HG02588 (cell line): ENCODE data around the gene EXD3.
"Not testable (repeated sequence)": the region's sequence is repeated elsewhere in the genome, so short reads cannot be mapped to it uniquely, and the experiment has no call there.

Experiments
- ATAC-seq: cut with Tn5 transposase; IDR thresholded peaks from one replicate; pipeline ENCODE4 v1.9.1; 2021; ENCODE audit warnings: mild to moderate bottlenecking, moderate library complexity; ENCODE audit not compliant: unreplicated experiment

EXD3 gene, protein sequence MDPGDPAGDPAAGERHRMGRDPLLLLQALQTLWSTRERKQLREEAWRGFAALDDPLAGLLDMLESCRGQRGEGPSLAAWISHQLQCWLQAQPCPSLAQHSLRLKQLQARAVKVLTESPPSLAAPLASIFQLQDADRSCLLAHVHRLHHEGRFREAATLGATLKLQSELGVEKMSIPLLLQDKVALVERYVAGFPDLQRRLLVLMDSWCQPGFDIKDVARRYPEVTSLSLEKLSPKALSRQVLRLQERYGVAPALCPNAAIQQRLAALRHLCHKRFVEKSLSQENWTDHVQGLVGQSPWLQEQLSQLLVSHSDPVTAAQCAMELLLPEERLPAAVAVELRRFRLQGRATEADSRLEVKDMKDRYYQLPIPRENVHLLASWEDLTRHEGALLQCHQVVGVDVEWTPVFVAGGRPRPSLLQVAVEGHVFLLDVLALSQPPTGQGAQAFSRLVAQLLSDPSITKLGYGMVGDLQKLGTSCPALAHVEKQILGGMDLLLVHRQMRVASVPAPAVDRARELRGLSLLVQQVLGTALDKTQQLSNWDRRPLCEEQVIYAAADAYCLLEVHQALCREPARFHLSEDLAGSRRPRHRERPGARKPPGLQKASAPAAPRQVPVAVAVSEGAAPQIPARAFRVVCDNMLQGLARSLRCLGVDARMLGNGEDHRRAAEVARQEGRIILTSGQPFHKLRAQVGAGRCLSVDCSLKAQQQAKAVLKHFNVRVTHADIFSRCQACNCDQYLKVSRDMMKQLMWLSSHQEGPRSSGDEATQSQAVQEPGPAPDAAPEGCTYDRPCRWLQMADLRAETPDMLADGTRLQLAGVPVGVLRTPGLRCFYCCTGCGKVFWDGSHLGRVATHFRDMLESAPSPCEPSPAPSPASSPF

DNA sequence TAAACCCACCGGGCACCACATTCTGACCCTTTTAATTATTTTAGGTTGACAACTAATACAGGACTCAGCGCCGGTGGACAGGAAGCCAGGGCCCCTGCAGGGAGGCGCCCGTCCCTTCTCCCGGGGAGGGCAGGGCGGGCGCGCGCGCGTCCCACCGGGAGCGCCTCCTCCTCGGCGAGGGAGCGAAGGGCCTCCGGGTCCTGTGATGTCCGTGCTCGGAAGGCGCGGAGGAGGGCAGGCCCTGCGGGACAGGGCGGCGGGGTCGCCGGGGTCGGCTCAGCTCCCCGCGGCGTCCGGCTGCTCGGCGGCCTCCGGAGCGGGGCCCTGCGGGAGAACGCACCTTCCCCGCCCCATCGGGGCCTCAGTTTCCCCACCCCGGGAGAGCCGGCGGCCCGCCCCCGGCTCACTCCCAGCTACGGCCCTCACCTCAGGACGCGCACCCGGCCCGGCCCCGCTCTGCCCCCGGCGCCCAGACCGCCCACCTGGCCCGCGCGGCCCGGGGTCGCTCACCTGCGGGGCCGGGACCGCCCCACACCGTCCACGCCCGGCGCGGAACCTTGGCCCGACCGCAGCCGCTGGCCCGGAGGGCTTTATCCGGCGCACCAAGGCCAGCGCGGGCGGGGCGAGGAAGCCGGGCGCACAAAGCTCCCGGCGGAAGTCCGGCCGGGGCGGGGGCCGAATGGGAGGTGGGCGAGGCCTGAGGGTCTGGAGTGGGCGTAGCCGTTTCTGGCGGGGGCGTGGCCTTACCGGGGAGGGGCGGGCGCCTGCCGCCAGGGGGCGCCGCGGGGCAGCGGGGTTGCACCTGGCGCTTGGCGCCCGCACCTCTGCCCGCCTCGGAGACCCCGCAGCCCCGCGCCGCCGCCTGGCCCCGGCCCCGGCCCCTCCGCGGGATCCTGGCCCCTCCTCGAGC is at the start of gene EXD3, which contains the start of gene NOXA1:
TSS of gene EXD3 (minus strand) at position 559 of the 910 bp plus-strand sequence. CDS start 27,805 bp downstream, outside the sequence.
TSS of gene NOXA1 (plus strand) at position 790 of the 910 bp plus-strand sequence. CDS start 137 bp downstream, outside the sequence.
- peak; percentile 84 for ATAC-seq

DNA sequence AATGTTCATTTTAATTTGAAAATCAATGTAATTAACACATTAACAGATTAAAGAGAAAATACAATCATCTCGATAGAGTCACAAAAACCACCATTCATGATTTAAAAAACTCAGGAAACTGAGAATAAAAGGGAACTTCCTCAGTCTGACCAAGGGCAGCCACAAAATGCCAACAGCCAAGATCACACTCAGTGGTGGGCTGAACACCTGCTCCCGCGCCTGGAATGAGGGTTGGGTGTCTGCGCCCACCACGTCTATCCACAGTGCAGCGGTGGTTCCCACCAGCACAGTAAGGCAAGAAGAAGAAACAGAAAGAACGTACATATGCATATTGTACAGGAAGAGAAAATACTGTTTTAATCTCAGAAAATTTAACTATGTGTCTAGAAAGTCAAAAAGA is 47.8 kb upstream of the EXD3 start:
- ATAC-seq = no peak

DNA sequence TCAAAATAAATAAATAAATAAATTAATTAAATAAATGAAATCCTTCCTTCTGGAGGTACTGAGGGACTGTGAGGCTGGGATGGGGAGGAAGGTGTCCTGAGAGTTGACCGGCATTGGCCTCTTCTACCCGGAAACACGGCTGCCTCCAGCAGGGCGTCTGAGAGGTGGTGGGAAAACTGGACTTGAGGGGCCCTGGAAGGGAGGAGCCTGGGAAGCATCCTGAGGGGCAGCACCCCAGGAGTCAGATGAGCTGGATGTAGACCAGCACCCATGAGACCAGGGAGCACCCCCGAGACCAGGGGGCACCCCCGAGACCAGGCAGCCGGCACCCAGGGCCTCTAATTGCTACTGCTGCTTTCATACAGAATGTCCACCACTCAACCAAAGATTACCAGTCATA is 44.9 kb upstream of the EXD3 start:
- ATAC-seq = no peak

DNA sequence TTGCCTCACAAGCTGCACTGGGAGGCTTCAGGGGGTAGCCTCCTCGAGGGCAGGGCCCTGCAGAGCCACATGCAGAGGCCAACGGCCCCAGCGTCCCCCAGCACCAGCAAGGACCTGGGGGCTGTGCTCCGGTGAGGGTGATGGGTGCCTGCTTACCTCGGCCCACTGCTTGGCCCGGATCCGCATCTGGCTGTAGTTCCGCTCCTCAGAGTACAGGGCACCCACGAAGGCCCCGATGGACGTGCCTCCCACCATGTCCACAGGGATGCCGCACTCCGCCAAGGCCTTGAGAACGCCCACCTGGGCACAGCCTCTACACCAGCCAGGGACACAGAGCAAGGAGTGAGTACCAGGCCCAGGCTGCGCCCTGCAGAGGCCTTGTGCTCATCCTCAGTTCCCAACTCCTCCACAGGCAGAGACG is 44.2 kb upstream of the EXD3 start:
- ATAC-seq = no peak

DNA sequence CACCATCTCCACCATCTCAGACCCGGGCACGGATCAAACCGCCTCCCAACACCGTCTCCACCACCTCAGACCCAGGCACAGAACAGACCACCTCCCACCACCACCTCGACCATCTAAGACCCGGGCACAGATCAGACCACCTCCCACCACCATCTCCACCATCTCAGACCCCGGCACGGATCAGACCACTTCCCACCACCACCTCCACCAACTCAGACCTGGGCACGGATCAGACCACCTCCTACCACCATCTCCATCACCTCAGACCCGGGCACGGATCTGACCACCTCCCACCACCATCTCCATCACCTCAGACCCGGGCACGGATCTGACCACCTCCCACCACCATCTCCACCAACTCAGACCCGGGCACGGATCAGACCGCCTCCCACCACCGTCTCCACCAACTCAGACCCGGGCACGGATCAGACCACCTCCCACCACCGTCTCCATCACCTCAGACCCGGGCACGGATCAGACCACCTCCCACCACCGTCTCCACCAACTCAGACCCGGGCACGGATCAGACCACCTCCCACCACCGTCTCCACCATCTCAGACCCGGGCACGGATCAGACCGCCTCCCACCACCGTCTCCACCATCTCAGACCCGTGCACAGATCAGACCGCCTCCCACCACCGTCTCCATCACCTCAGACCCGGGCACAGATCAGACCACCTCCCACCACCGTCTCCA is 43.6 kb upstream of the EXD3 start:
- not testable (repeated sequence) for ATAC-seq

DNA sequence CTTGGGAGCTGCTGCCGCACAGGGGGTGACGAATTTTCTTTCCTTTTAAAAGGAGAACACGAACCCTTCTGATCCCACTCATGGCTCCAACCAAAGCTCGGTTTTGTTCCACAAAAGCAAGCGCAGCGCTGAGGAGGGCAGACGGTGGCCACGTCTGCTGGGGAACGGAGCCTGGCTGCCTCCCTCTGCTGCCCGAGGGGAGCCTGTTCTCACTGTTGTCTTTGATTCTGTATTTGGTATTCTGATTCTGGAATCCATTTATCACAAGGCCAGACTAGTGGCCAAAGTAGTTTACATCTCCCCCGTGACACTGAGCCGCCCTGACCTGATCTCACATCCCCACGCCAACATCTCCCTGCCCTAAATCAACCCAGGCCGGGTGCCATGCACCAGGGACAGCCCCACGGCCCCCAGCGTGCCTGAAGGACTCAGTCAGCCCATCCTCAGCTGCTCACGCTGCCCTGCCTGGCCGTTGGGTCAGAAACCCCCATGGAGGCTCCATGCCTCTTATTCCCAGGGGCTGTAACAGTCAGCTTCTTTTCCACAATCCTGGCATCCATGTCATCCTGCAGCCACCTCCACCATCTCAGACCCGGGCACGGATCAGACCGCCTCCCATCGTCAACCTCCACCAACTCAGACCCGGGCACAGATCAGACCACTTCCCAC is 42.9 kb upstream of the EXD3 start:
- no peak for ATAC-seq

DNA sequence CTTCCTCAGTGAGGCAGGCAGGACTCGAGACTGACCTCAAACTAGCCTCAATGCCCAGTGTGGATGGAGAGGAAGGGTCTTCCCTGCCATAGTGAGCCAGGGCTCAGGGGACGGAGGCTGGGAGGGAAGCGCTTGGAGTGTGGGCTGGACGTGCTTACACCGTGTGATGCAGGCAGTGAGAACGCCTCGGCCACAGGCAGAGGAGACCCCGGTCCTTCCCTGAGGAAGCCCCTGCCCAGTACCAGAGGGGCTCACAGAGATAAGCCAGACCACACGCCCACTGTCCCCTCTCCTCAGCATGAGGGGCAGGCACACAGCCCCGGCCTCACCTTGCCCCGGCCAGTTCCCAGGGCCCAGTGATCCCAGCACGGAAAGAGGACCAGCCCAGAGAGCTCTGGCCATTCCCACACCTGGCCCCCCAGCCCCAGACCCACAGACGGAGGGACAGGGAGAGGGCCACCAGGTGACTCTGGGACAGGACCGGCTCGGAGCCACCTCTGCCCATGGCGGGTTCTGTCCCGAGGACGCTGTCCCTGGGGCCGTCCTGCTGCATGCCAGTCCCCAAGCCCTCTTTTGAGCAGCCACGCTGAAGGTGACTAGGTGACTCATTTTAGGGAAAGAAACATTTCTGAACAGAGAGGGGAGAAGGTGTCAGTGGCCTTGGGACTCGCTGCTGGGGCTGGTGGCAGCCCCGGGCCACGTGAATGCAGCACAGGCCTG is 42.2 kb upstream of the EXD3 start:
- ATAC-seq = no peak

DNA sequence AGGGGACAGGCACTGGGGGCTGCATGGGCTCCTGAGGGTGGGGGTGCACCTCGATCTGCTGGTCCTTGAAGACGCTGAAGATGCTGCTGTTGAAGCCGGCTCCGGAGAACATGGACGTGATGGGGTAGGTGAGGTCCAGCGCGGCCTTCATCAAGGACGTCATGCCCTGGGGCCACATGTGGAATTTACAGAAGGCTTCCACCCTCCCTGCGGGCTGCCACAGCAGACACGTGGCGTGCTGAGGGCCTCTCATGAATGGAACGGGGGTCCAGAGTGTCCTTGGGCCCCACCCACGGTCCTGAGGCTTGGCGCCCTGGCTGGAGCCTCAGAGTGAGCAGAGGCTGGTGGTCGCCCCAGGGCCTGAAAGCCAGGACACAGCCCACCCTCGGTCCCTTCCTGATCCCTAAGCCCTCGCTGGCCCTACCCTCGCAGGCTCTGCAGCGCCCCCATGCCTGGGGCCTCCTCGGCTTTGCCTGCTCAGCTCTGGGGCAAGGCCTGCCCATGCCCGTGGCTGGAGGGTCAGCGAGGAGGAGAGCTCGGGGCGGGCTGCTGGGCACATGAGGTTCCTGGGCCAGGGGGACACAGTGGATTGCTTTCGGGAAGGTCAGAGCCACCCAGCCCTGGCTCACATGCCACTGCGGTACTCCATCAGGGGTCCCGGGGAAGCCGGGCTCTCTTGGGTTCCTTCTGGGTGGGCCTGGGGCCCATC is 41.5 kb upstream of the EXD3 start:
- no peak for ATAC-seq

DNA sequence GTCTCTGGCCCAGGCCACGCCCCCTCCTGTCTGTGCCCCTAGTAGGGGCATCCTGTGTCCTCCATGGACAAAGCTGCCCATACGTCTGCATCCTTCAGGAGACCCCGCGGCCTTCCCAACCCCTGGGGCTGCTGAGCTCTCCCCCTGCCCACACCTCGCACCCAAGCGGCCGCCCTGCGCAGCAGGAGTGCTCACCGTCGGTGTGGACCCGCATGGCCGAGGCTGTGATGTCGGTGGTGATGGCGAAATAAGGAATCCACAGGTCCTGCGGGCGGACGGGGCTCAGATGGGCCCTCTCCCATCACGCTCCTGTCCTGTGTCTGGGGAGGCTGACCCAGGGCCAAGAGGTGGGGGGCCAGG is 40.9 kb upstream of the EXD3 start:
- ATAC-seq = no peak

DNA sequence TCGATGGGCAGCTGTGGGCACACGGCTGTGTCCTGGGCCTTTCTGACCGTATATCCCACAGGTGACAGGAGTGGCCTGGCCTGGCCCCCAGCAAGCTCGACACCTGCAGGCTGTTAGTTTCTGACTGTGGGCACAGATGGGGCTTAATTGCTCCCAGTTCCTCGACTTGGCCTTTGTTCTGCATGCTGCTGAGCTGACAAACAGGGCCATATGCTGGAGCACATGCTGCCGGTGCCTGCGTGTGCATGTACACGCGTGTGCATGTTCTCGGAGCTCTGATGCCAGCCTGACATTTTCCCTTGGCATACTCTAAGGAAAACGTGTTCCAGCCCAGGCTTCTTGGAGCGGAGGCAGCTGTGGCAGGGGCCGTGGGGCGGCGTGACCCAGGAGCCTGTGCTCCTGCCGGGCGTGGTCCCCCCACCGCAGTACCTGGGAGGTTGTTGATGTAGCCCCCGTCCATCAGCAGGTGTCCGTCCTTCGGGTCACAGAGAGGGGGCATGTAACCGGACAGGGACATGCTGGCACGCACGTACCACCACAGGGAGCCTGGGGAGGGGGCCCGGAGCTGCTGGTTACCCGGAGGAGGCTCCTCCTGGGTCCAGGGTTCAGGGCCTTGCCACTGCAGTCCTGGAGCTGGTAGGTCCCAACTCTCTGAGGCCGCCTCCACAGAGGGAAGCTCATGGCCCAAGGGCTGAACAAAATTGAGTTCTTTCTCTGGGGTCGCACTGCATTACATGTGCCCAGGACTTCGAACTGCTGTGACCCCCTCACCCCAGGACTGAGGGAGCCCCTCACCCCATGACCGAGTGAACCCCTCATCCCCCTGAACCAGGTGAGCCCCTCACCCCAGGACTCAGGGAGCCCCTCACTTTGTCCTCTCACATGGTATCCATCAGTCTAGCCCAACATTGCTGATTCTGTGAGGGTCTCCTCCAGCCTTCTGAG is 40.3 kb upstream of the EXD3 start:
- ATAC-seq = no peak

DNA sequence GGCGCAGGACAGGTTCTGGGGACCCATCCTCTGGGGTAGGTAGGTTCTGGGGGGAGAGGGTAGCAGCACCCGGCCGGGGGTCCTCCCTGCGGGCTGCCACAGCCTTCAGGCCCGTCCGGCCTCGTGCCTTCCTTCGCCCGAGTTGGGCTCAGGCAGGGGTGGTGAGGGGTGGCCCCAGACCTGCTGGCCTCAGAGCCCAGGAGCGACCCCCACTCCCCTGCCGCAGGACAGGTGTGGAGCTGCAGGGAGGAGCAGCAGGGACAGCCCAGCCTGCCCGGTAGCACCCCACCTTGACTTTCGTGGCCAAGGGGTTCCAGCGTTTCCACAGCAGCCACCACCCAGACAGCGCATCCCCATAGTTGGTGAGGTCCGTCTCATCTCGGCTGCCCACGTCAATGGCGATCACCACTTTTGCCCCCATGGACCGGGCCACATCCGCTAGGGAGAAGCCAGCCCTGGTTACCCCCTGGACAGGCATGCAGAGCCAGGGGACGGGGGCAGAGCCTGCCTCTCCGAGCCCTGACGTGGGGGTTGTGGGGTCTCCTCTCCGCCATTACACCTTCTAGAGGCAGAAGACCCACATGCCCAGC is 39.5 kb upstream of the EXD3 start:
- ATAC-seq = no peak

DNA sequence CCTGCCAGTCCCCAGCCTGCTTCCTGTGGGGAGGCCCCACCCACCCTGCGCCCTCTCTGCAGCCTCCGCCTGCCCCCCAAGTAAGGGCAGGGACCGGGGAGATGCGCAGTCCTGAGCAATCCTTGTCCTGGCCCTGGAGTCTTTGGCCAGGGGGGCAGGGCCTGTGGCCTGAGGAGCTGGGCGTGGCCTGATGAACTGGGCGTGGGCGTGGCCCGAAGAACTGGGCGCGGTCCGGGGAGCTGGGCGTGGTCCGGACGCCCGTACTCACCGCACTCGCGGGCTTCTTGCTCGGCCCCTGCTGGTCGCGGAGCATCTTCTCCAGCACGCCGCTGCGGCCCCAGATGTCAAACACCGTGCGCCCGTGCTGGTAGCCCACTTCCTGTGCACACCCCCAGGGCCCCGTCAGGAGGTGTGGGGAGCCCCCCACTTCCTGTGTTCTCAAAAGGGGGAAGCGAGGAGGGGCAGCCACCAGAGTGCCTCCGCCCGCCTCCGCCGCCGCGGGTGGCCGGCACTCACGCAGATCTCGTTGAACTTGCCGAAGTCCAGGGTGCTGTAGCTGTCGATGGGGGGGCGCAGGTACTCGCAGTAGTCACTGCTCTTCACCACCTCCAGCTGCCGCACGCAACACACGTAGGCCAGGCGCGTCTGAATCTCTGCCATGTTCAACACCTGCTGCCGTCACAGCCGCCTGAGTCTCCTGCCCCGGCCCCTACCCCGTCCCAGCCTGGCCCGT is 38.9 kb upstream of the EXD3 start:
- peak; percentile 44 for ATAC-seq

DNA sequence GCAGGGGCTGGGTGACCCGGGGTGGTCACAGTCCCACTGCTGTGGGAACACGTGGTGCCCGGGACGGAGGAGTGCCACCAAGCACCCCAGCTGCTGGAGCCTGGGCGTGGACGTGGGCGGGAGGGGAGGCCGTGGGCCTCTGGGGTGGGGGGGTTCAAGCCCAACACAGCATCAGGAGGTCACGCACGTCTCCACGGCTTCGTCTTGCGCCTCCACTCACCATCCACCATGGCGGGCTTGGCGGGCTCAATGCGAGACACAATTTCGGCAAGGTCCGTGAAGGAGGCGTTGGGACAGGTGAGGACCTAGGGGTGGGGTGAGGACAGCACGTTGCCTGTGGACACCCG is 38.3 kb upstream of the EXD3 start:
- no peak for ATAC-seq

DNA sequence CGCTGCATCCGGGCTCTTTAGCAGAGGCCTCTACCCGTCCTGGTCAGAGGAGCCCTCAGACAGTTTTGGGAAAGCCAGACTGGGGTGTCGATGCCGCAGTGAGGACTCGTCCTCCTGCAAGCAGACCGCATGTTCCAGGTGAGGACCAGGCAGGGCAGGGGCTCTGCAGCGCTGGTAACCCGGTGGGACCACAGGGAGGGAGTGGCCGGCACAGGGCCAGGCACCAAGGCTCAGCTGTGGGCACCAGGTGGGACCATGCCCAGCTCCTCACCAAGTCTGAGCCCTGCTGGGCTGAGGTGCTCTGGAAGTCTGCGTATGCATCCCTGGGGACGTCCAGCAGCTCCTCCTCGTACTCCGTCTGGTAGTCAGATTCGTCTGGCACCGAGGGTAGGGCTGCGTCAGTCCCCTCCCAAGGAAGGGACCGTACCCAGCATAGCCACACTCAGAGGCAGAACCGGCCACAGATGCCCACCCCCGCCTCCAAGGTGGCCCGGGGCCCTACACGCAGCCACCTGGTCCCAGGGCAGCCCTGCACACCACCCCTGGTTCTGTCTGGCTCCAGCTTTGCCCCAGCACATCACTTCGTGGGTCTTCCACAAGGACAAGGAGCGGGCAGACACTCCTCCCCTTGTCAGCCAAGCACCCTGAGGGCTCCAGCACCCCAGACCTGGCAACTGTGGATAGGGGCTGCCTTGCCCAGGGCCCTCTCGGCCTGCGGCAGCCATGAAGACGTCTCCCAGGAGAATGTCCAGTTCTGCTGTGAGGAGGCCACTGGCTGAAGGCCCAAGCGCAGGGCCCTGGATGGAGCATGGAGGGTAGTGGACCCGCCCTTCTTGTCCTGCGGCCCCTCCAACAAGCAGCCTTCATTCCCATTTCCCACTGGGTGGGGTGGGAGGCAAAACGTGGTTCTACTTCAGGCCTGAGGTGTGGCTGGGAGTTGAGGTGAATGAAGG is 37.7 kb upstream of the EXD3 start:
- no peak for ATAC-seq
